H1 (cell line): ENCODE results near the gene LRRC8D. TPM values are rescaled to one million over a fixed set of nuclear protein-coding genes. Genes with fewer than 3 reads are reported as not detected.

Experiments used
- CTCF ChIA-PET: fragments of 300-600 bp; sonication (Branson Sonifier 250); formaldehyde crosslinking; loops from one replicate; lab custom pipeline; 2021; ENCODE audit not compliant: partially characterized antibody; lab: Charles Lee
- POLR2A ChIA-PET: fragments of 300-600 bp; sonication (Branson Sonifier 250); formaldehyde crosslinking; loops from one replicate; lab custom pipeline; 2021; ENCODE audit warnings: inconsistent platforms; ENCODE audit not compliant: partially characterized antibody; lab: Charles Lee
- DNase-seq, 2 experiments: peaks; one replicate each; pipeline versions ENCODE4 v3.0.0 to v3.0.0-alpha.2; 2010 to 2022; ENCODE audit warnings: low spot score in 2 of 2, low read depth in 1 of 2, mixed read lengths in 1 of 2
- FAIRE-seq: peaks from 2 replicates; lab custom pipeline; 2011; peaks lifted over from hg19 to GRCh38; lab: Jason Lieb, UNC
- H2AFZ ChIP-seq: 2 replicates; pipeline ENCODE4 v1.8.1; 2012; ENCODE audit warnings: low read length, inconsistent platforms
- H2AK5ac ChIP-seq: 2 replicates; pipeline ENCODE4 v1.6.1; 2013; ENCODE audit warnings: low read depth, low read length
- H2BK120ac ChIP-seq: replicated peaks from 2 replicates; pipeline ENCODE3; 2013; ENCODE audit warnings: low read depth, low read length, inconsistent platforms
- H2BK12ac ChIP-seq: 2 replicates; pipeline ENCODE4 v1.6.1; 2013; ENCODE audit warnings: low read depth, low read length
- H2BK15ac ChIP-seq: 2 replicates; pipeline ENCODE4 v1.6.1; 2013; ENCODE audit warnings: low read length
- H2BK20ac ChIP-seq: 2 replicates; pipeline ENCODE4 v1.6.1; 2013; ENCODE audit warnings: low read length
- H2BK5ac ChIP-seq: 2 replicates; pipeline ENCODE4 v1.6.1; 2013; ENCODE audit warnings: low read depth, low read length
- H3K14ac ChIP-seq: 2 replicates; pipeline ENCODE4 v1.6.1; 2013; ENCODE audit warnings: inconsistent platforms; ENCODE audit not compliant: insufficient read length
- H3K18ac ChIP-seq: 2 replicates; pipeline ENCODE4 v1.6.1; 2013; ENCODE audit warnings: low read length; ENCODE audit errors: extremely low read depth
- H3K23ac ChIP-seq: 2 replicates; pipeline ENCODE4 v1.6.1; 2013; ENCODE audit warnings: inconsistent platforms; ENCODE audit not compliant: insufficient read length
- H3K23me2 ChIP-seq: 2 replicates; pipeline ENCODE4 v1.6.1; 2013; ENCODE audit warnings: low read depth, low read length
- H3K27ac ChIP-seq: 2 replicates; pipeline ENCODE4 v1.6.1; 2011; ENCODE audit warnings: low read depth, low read length, inconsistent platforms
- H3K27me3 ChIP-seq, 4 experiments: replicated peaks in 1 of 4; 1 replicate in 1 of 4; 2 replicates in 3 of 4; pipeline versions ENCODE4 v1.6.1 to v1.8.1; 2011 to 2013; ENCODE audit warnings: low read length in 3 of 4, mild to moderate bottlenecking in 3 of 4, inconsistent platforms in 2 of 4, mixed read lengths in 2 of 4, moderate library complexity in 1 of 4; ENCODE audit not compliant: control insufficient read depth in 3 of 4, insufficient read depth in 3 of 4; ENCODE audit errors: extremely low read depth in 1 of 4
- H3K36me3 ChIP-seq, 4 experiments: 2 replicates each; pipeline versions ENCODE4 v1.6.1 to v1.8.1; 2011 to 2013; ENCODE audit warnings: mild to moderate bottlenecking in 4 of 4, low read length in 3 of 4, moderate library complexity in 2 of 4, control low read depth in 1 of 4, inconsistent platforms in 1 of 4; ENCODE audit not compliant: insufficient read depth in 4 of 4, control insufficient read depth in 2 of 4
- H3K4ac ChIP-seq: replicated peaks from 2 replicates; pipeline ENCODE3; 2013; ENCODE audit warnings: low read length, low read depth, mixed read lengths, inconsistent platforms; ENCODE audit not compliant: insufficient read length
- H3K4me1 ChIP-seq, 4 experiments: replicated peaks in 1 of 4; 1 replicate in 1 of 4; 2 replicates in 3 of 4; pipeline versions ENCODE4 v1.6.1 to v1.8.1; 2011 to 2013; ENCODE audit warnings: low read length in 3 of 4, inconsistent platforms in 2 of 4, mixed read lengths in 1 of 4; ENCODE audit not compliant: insufficient read depth in 4 of 4, control insufficient read depth in 3 of 4
- H3K4me2 ChIP-seq, 2 experiments: 2 replicates each; pipeline versions ENCODE4 v1.6.1 to v1.8.1; 2011 to 2013; ENCODE audit warnings: low read depth in 2 of 2, low read length in 2 of 2, control low read depth in 1 of 2, inconsistent platforms in 1 of 2, mild to moderate bottlenecking in 1 of 2; ENCODE audit not compliant: insufficient read depth in 1 of 2
- H3K4me3 ChIP-seq, 4 experiments: fragments of 200-600, 300-600 bp in 1 of 4; sonication (generic), shearing (Covaris generic), sonication (Bioruptor Twin) in 1 of 4; 2 replicates each; pipeline versions ENCODE4 v1.5.1 to v1.8.1; 2011 to 2016; ENCODE audit warnings: low read length in 4 of 4, low read depth in 3 of 4, control low read depth in 2 of 4, inconsistent platforms in 2 of 4, mild to moderate bottlenecking in 2 of 4, mixed read lengths in 1 of 4, moderate library complexity in 1 of 4; ENCODE audit not compliant: insufficient read depth in 2 of 4; ENCODE audit errors: extremely low read depth in 1 of 4
- H3K56ac ChIP-seq: replicated peaks from 2 replicates; pipeline ENCODE3; 2013; ENCODE audit warnings: low read depth, mild to moderate bottlenecking, mixed read lengths, low read length, inconsistent platforms; ENCODE audit not compliant: insufficient read length
- H3K79me1 ChIP-seq: 2 replicates; pipeline ENCODE4 v1.6.1; 2013; ENCODE audit warnings: low read depth, low read length, control low read depth
- H3K79me2 ChIP-seq, 2 experiments: 2 replicates each; pipeline versions ENCODE4 v1.6.1 to v1.8.1; 2012 to 2013; ENCODE audit warnings: low read length in 2 of 2, mild to moderate bottlenecking in 2 of 2, inconsistent platforms in 1 of 2; ENCODE audit not compliant: insufficient read depth in 2 of 2, control insufficient read depth in 1 of 2
- H3K9ac ChIP-seq, 4 experiments: replicated peaks in 1 of 4; 1 replicate in 1 of 4; 2 replicates in 3 of 4; pipeline versions ENCODE4 v1.6.1 to v1.8.1; 2011 to 2013; ENCODE audit warnings: low read depth in 3 of 4, low read length in 3 of 4, control low read depth in 2 of 4, mild to moderate bottlenecking in 2 of 4, moderate library complexity in 2 of 4, inconsistent platforms in 1 of 4; ENCODE audit errors: extremely low read depth in 1 of 4
- H3K9me3 ChIP-seq, 2 experiments: 2 replicates each; pipeline versions ENCODE4 v1.6.1 to v1.8.1; 2012 to 2013; ENCODE audit warnings: mild to moderate bottlenecking in 2 of 2, moderate library complexity in 2 of 2, control low read depth in 1 of 2, inconsistent platforms in 1 of 2, low read depth in 1 of 2, low read length in 1 of 2, mixed read lengths in 1 of 2; ENCODE audit not compliant: insufficient read depth in 2 of 2
- H4K20me1 ChIP-seq, 2 experiments: replicated peaks in 1 of 2; 2 replicates each; pipeline versions ENCODE3 to v1.8.1; 2011 to 2013; ENCODE audit warnings: inconsistent platforms in 2 of 2, low read length in 2 of 2, mild to moderate bottlenecking in 1 of 2; ENCODE audit not compliant: insufficient read depth in 2 of 2, control insufficient read depth in 1 of 2
- H4K5ac ChIP-seq: 2 replicates; pipeline ENCODE4 v1.6.1; 2013; ENCODE audit warnings: low read length, low read depth, mixed read lengths, inconsistent platforms; ENCODE audit not compliant: insufficient read length
- H4K8ac ChIP-seq: 2 replicates; pipeline ENCODE4 v1.8.0; 2013; ENCODE audit warnings: mild to moderate bottlenecking, moderate library complexity, low read length, inconsistent platforms; ENCODE audit not compliant: insufficient read depth; ENCODE audit errors: extremely low read depth
- H4K91ac ChIP-seq: replicated peaks from 2 replicates; pipeline ENCODE3; 2013; ENCODE audit warnings: low read length, mixed read lengths, inconsistent platforms; ENCODE audit not compliant: insufficient read length
- ASH2L ChIP-seq: fragments of 200-600, 300-600 bp; sonication (generic); IDR thresholded peaks from one replicate; pipeline ENCODE4 v1.7.1; 2017; ENCODE audit warnings: low read length
- CHD1 ChIP-seq: IDR thresholded peaks from 2 replicates; pipeline ENCODE4 v1.6.1; 2012; ENCODE audit warnings: low read depth, low read length, improper control_type of control experiment
- CHD2 ChIP-seq: IDR thresholded peaks from 2 replicates; pipeline ENCODE4 v1.6.1; 2012; ENCODE audit warnings: low read length, improper control_type of control experiment
- GABPA ChIP-seq: IDR thresholded peaks from 2 replicates; pipeline ENCODE4 v1.6.1; 2011; ENCODE audit warnings: mild to moderate bottlenecking, low read length, moderate library complexity, borderline replicate concordance; ENCODE audit not compliant: insufficient read depth
- GTF2F1 ChIP-seq: IDR thresholded peaks from 2 replicates; pipeline ENCODE4 v1.6.1; 2012; ENCODE audit warnings: low read depth, low read length, improper control_type of control experiment, borderline replicate concordance
- MAFK ChIP-seq: IDR thresholded peaks from 2 replicates; pipeline ENCODE4 v1.6.1; 2012; ENCODE audit warnings: low read depth, mild to moderate bottlenecking, improper control_type of control experiment, low read length
- POU5F1 ChIP-seq: IDR thresholded peaks from 2 replicates; pipeline ENCODE4 v1.6.1; 2011; ENCODE audit warnings: low read depth, mild to moderate bottlenecking, low read length, moderate library complexity
- RNF2 ChIP-seq: fragments of 200-900, 300-1000 bp; sonication (generic); IDR thresholded peaks from 2 replicates; pipeline ENCODE4 v1.7.1; 2016; ENCODE audit warnings: borderline replicate concordance, low read depth, mild to moderate bottlenecking, antibody characterized with exemption, low read length; ENCODE audit not compliant: poor library complexity, severe bottlenecking; ENCODE audit errors: missing control alignments
- TAF1 ChIP-seq: IDR thresholded peaks from 2 replicates; pipeline ENCODE4 v1.6.1; 2011; ENCODE audit warnings: mild to moderate bottlenecking, low read depth, low read length
- WGBS, 2 experiments: shearing (Covaris generic) in 1 of 2; methylation state at CpG; one replicate each; pipeline versions ENCODE4 v1.1.6 to v1.1.7; 2013 to 2015; ENCODE audit warnings: low lambda C conversion rate in 2 of 2, mixed read lengths in 2 of 2, inconsistent platforms in 1 of 2, low coverage in 1 of 2, missing lambda C conversion rate in 1 of 2; ENCODE audit not compliant: insufficient replicate concordance in 2 of 2, insufficient coverage in 1 of 2, insufficient read length in 1 of 2; ENCODE audit errors: extremely low coverage in 1 of 2, missing lambda C conversion rate in 1 of 2; 5-methylcytosine and 5-hydroxymethylcytosine counted together
- polyA plus RNA-seq, 7 experiments: library from polyadenylated mRNA; depleted of rRNA in 3 of 7; stranded (reverse) in 5 of 7; unstranded in 2 of 7; fragments of >200 nt in 5 of 7; fragments of 200-250 nt in 2 of 7; gene quantifications; 1 replicate in 5 of 7; 2 replicates in 1 of 7; 4 replicates in 1 of 7; pipeline versions ENCODE4 v1.2.1 to v1.2.3, GENCODE V29; 2011 to 2013; ENCODE audit warnings: missing spikeins in 2 of 7, mixed read lengths in 2 of 7
- total RNA-seq: library from RNA; stranded (reverse); fragmentation: NEBNext Ultra II Directional; extraction: Animal tissue kit (Norgen Biotek cat#: 25700); gene quantifications from 2 replicates; pipeline ENCODE4 v1.2.1, GENCODE V29; 2021

LRRC8D gene
- total and polyA plus RNA-seq, 2 of the 8 experiments (the other 6 are each of a cell fraction or from before 2014, with no cell fraction given), result 42.0 to 58.5 TPM

DNA sequence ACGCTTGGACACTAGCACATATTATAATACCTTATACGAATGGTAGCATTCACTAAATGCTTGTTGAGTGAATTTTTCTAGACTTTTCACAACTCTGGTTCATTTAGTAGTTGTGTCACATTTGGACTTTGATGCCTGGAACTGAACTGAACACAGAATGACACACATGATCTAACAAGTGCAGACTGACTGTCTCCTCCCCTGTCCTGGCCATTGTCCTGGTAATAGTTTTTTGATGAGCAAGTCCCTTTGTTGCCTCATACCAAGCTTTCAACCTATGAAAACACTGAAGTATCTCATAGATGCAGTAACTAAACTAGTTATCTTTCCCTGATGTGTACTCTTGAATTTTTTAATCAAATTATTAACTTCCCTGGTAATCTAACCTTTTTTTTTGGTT is 66.4 kb downstream of the LRRC8D start:
- FAIRE-seq, result no peak
- Histone ChIP-seq H4K91ac (no peak overlapping the region), H3K14ac (no peak overlapping the region)

More for the DNA sequence above, 66.4 kb downstream of the LRRC8D start:
- Histone ChIP-seq H2AFZ (no peak overlapping the region), H2BK15ac (no peak overlapping the region), H4K20me1 (peaks cover 0 to 4% of the 10 kb centered on the region in 2 experiments), H3K4ac (no peak overlapping the region), H3K79me1 (peaks cover 6% of the 10 kb centered on the region; the same call in 1 of the 2 replicates), H3K23ac (no peak overlapping the region), H4K8ac (no peak overlapping the region), H3K9ac (no peak overlapping the region), H3K23me2 (no peaks in the 10 kb centered on the region), H3K79me2 (peaks cover 0 to 49% of the 10 kb centered on the region in 2 experiments; a peak in 3 of 4 replicates), H2BK120ac (no peak overlapping the region), H2BK5ac (no peak overlapping the region), H3K27me3 (no peaks in the 10 kb centered on the region), H2BK20ac (no peak overlapping the region), H2AK5ac (no peak overlapping the region), H3K27ac (no peak overlapping the region), H3K4me1 (no peaks in the 10 kb centered on the region; a peak in 1 of 7 replicates), H3K18ac (no peak overlapping the region), H3K56ac (no peak overlapping the region), H3K9me3 (no peaks in the 10 kb centered on the region), H3K4me2 (no peak overlapping the region), H3K4me3 (no peak overlapping the region), H4K5ac (no peak overlapping the region), H2BK12ac (no peak overlapping the region), H3K36me3 (no peaks in the 10 kb centered on the region)
- POLR2A ChIA-PET, result no interaction called here
- WGBS, 2 experiments, result 97% methylated on average over 2 of the region's 2 CpGs; no CpG with 5 or more reads in 1 of the 2 experiments
- TF ChIP-seq GTF2F1 (no peak), GABPA (no peak), POU5F1 (no peak), TAF1 (no peak), MAFK (no peak), CHD2 (no peak), ASH2L (no peak), RNF2 (no peak), CHD1 (no peak)
- CTCF ChIA-PET, result no interaction called here
- DNase-seq, result no peak
